ENCODE data around the gene ACO2. TPM values are rescaled to one million over a fixed set of nuclear protein-coding genes. Genes with fewer than 3 reads are reported as not detected.

The ACO2 gene
- total RNA-seq, 1 experiment from 2014 or later: 71.5 TPM

- intact Hi-C loops (cut with micrococcal nuclease; ENCODE audit: unreplicated experiment) (no loop called here), in situ Hi-C loops (cut with HindIII; ENCODE audit: low pct_unique_long_range_greater_than_20kb, low sequenced_read_pairs) (no loop called here)
- no peak overlapping the region for H3K4me3 ChIP-seq (ENCODE audit: low read depth in 2 of 2, low read length in 2 of 2)
- CTCF ChIA-PET: no interaction called here
- H3K36me3 ChIP-seq (ENCODE audit: control insufficient read depth, insufficient read depth, low read length): no peaks in the 10 kb centered on the region
- no peaks in the 10 kb centered on the region for H3K27me3 ChIP-seq (ENCODE audit: control insufficient read depth, insufficient read depth, low read length)
- no peaks in the 10 kb centered on the region for H3K4me1 ChIP-seq (ENCODE audit: control insufficient read depth, insufficient read depth, low read length)
- no peak overlapping the region for H3K27ac ChIP-seq (ENCODE audit: low read length)
- DNase-seq (ENCODE audit: low read depth, low spot score) (no peak), ATAC-seq (no peak)
- BruUV-seq (replicated peaks): no TSS peak
- POLR2A ChIA-PET: no interaction called here
- no peaks in the 10 kb centered on the region for H3K9me3 ChIP-seq (ENCODE audit: control insufficient read depth, insufficient read depth, low read depth, low read length)
- TF ChIP-seq SIN3A (IDR thresholded peaks at IDR 0.05; ENCODE audit: borderline replicate concordance, insufficient read depth, low read depth, low read length) (no peak), POLR2AphosphoS5 (IDR thresholded peaks at IDR 0.05; ENCODE audit: low read depth, low read length) (no peak), TCF7L2 (IDR thresholded peaks at IDR 0.05; ENCODE audit: low read depth, low read length) (no peak)
- TF ChIP-seq, protein P1, sequence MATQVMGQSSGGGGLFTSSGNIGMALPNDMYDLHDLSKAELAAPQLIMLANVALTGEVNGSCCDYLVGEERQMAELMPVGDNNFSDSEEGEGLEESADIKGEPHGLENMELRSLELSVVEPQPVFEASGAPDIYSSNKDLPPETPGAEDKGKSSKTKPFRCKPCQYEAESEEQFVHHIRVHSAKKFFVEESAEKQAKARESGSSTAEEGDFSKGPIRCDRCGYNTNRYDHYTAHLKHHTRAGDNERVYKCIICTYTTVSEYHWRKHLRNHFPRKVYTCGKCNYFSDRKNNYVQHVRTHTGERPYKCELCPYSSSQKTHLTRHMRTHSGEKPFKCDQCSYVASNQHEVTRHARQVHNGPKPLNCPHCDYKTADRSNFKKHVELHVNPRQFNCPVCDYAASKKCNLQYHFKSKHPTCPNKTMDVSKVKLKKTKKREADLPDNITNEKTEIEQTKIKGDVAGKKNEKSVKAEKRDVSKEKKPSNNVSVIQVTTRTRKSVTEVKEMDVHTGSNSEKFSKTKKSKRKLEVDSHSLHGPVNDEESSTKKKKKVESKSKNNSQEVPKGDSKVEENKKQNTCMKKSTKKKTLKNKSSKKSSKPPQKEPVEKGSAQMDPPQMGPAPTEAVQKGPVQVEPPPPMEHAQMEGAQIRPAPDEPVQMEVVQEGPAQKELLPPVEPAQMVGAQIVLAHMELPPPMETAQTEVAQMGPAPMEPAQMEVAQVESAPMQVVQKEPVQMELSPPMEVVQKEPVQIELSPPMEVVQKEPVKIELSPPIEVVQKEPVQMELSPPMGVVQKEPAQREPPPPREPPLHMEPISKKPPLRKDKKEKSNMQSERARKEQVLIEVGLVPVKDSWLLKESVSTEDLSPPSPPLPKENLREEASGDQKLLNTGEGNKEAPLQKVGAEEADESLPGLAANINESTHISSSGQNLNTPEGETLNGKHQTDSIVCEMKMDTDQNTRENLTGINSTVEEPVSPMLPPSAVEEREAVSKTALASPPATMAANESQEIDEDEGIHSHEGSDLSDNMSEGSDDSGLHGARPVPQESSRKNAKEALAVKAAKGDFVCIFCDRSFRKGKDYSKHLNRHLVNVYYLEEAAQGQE (IDR thresholded peaks at IDR 0.05; ENCODE audit: insufficient read depth in 1 of 2, low read depth in 2 of 2, low read length in 1 of 2): no peak
- TF ChIP-seq, protein P2, sequence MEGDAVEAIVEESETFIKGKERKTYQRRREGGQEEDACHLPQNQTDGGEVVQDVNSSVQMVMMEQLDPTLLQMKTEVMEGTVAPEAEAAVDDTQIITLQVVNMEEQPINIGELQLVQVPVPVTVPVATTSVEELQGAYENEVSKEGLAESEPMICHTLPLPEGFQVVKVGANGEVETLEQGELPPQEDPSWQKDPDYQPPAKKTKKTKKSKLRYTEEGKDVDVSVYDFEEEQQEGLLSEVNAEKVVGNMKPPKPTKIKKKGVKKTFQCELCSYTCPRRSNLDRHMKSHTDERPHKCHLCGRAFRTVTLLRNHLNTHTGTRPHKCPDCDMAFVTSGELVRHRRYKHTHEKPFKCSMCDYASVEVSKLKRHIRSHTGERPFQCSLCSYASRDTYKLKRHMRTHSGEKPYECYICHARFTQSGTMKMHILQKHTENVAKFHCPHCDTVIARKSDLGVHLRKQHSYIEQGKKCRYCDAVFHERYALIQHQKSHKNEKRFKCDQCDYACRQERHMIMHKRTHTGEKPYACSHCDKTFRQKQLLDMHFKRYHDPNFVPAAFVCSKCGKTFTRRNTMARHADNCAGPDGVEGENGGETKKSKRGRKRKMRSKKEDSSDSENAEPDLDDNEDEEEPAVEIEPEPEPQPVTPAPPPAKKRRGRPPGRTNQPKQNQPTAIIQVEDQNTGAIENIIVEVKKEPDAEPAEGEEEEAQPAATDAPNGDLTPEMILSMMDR (IDR thresholded peaks at IDR 0.05): no peak
These were observed 19.9 kb downstream of the ACO2 start for GRCh38 chr22:41488596-41489385.

DNA sequence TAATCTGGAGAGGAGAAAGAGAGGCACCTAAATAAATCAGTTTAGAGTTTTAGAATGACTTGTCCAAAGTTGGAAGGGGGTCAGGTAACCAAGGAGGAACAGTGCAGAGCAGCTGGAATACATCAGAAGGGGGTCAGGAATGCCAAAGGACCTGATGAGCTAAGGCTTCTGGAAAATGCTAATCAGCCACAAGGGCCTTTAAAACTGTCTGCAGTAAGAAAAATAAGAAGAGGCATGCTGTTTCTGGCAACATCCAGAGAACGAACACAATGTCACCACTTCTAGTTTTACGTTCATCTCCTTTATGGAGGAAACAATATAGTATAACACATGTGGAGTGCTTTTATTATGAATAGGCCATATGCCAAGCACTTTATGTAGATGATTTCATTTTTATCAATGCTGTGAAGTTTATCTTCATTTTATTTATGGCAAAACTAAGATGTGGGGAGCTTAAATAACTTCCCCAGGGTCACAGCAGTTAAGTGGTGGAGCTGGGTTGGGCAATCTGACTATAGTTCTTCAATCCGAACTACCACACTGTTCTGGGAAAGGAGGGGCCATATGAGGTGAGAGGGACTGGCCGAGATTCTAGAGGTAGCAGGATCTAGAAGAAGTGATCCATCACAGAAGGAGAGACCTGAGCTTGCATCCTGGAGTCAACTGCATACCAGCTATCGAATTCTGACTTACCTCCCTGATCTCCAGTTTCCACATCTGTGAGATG, 22.6 kb downstream of the ACO2 start:
- POLR2A ChIA-PET: interaction anchor here (0.9 kb wide), 1 partner anchor 23 kb away, joined by 3 read pairs; the partner anchor contains the start of genes ACO2 and PHF5A
- intact Hi-C loops (cut with micrococcal nuclease; ENCODE audit: unreplicated experiment): no loop called here
- BruUV-seq (replicated peaks): no TSS peak

More for the DNA sequence above, 22.6 kb downstream of the ACO2 start:
- TF ChIP-seq, protein P2 (IDR thresholded peaks at IDR 0.05): no peak
- Histone ChIP-seq H3K27ac (ENCODE audit: low read length) (no peak overlapping the region), H3K36me3 (ENCODE audit: control insufficient read depth, insufficient read depth, low read length) (no peaks in the 10 kb centered on the region), H3K27me3 (ENCODE audit: control insufficient read depth, insufficient read depth, low read length) (no peaks in the 10 kb centered on the region), H3K4me3 (ENCODE audit: low read depth in 2 of 2, low read length in 2 of 2) (no peak overlapping the region), H3K4me1 (ENCODE audit: control insufficient read depth, insufficient read depth, low read length) (no peaks in the 10 kb centered on the region), H3K9me3 (ENCODE audit: control insufficient read depth, insufficient read depth, low read depth, low read length) (no peaks in the 10 kb centered on the region)
- CTCF ChIA-PET: no interaction called here
- no peak for ATAC-seq
- in situ Hi-C loops (cut with HindIII; ENCODE audit: low pct_unique_long_range_greater_than_20kb, low sequenced_read_pairs): no loop called here
- no peak for DNase-seq (ENCODE audit: low read depth, low spot score)
